Head of caudate nucleus (tissue), 42 donors: ENCODE data around the gene SACS.
"Not testable (repeated sequence)": the region's sequence is repeated elsewhere in the genome, so short reads cannot be mapped to it uniquely, and the experiment has no call there.

Experiments used
- DNase-seq, 42 donors: peaks; one replicate each; pipeline versions ENCODE4 v3.0.0 to v3.0.0-alpha.2; 2020 to 2021; ENCODE audit warnings: mixed read lengths in 7 of 42
- intact Hi-C: fragments of 100-400 bp; cut with DNase I; formaldehyde crosslinking; loops from one replicate; pipeline ENCODE4 v1.15.0; 2022

SACS gene

DNA sequence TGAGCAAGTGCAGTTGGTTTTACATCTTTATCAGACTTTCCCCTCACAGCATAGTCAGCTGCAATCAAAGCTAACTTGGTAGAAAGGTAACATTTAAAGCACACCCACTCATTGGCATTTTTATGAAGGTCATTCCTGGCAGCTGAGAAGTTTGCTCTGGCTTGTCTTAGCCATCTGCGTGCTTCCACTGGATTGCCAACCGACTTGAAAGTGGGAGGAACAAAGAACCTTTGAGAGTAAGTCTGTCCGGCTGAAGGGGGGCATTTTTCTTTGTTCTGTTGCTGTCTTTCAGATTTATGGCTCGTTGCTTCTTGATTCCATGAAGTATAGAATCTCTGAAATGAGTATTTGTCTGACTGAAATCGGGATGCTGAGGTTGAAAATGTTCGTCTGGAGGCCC, 103.1 kb downstream of the SACS start:
- DNase-seq: peak in 10 of 42 donors; percentile 16 to 52 (median 32)
- intact Hi-C loops: no loop called here

DNA sequence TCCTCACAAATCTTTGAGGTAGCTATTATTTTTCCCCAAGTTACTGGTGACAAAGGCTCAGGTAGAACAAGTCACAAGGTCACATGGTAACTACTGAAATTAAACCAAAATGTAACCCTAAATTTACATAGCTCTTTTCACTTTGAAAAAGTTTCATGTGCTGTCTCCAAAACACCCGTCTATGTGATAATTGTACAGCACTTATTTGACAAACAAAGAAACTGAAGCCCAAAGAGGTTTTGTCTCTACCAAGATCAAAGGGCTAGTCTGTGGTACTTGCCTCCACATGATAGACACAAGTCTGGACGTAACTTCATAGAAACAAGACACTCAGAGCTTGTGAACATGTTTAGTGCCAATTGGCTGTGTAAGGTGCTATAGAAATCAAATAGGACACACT, 108.3 kb downstream of the SACS start:
- intact Hi-C loops: no loop called here
- no peak for DNase-seq

DNA sequence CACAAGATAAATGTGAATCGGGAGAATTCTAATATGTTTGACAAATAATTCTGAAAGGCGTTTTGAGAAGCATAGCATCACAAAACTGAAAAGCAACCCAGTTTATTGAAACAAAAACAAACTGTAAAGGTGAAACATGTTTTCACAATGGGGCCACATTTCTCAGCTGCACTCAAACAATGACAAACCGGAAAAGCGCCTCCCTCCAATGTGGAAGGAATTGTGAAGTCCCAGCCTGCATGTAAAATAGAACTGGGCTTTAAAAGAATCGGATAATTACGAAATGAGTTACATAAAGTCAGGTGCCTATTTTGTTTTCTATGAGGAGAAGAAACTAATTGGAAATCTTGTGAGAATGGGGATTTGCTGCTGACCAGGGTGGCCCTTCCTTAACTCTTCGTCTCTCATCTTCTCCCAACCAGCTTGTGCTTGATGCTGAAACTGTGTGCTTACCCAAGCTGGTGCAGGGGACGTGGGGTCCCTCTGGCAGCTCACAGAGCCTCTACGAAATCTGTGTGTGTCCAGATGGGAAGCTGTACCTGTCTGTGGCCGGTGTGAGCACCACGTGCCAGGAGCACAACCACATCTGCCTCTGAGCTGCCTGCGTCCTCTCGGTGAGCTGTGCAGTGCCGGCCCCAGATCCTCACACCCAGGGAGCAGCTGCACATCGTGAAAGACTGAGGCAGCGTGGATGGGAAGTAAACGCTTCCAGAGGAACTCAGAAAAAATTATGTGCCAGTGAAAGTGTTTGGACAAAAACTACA, 109.4 kb downstream of the SACS start:
- intact Hi-C loops: no loop called here
- DNase-seq: peak in 17 of 42 donors; percentile 14 to 55 (median 24)

DNA sequence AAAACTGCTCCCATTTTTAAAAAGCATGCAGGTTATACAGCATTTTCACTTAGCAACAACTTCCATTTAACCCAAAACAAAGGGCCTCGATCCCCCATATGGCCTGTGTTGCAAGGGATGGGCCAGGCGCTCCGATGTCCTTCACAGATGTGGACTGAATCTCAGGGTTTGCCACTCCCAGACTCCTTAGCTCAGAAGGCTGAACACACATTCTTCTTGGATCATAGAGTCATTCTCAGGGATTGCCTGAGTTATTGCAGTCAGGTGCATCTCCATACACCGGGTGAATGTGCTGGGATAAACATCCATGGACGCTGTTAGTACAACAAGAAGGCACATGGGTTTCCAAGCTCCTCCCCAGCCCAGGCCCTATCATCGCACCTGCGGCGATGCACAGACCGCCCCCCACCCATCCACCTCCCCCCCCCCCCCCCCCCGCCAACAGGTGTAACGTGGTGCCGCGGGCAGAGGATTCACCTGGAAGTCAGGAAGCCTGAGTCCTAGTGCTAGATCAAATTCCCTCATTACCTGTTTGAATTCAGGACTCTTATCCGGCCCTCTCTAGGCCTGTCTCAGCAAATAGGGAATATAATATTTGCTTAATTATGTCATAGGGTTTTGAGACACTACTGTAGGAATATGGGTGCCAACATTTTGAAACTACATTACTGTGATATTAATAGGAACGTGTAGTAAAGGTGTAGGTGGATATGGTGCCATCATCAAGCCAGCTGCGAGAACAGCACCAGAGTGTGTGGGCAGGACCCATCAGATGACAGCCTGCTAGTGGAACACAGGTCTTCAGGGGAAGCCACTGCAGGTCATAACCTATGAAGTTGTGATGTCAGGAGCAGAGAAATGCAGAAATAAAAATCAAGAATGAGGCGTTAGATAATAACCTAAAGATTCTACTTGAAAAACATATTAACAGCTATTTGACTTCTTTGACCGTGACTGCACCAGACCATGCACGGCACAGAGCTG, 110.9 kb downstream of the SACS start:
- peak; percentile 37 to 94 (median 71) for DNase-seq
- intact Hi-C loops: no loop called here

DNA sequence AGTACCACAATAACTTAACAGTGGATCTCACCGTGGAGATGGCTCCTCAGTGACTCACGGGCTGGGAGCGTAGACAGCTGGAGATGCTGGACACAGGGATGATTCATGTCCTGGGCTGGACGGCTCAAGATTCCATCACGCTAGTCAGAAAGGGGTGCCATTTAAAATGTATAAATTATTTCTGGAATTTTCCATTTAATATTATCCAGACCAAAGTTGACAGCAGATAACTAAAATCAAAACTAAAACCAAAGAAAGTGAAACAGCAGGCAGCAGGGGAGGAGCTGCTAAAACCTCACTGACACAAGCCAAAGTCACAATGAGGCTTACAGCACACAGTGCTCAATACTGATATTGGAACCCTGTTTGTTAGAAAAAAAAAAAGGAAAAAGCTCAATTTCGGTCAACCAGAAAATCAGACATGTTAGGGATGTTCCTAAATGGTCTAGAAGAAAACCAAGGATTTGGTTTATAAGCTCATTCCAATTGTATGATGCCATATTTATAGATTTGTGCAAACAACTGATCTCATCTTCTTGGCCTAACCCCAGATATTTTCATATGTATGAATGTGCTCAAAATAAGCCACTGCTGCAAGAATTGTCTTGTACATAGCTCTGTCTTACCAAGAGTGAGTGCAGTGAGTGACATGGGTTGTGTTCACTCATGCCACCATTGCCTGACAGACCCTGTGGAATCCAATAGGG, 111.8 kb downstream of the SACS start:
- DNase-seq: peak in 2 of 42 donors; percentile 12 to 55
- intact Hi-C loops: no loop called here

DNA sequence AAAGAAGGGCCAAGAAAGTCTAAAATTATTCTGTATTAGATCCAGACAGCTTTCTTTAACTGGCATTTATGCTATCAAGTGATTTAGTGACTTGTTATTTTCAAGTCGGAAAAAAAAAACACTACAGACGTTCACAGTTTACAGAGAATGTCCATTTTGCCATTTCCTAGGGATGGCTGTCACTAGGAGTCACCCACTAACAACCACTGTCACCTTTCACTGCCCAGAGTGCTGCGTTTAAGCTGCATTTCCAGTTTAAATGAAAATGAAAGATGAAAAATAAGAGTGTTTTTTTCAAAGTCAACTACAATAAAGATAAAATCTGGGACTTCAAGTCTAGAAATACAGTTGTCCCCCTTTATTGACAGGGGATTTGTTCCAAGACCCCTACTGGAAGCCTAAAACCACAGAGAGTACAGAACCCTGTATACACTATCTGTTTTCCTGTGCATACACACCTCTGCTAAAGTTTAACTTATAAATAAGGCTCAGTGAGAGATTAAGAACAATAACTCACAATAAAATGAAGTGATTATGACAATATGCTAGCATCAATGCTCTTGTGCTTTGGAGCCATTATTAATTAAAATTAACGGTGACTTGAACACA, 112.5 kb downstream of the SACS start:
- intact Hi-C loops: no loop called here
- no peak for DNase-seq

DNA sequence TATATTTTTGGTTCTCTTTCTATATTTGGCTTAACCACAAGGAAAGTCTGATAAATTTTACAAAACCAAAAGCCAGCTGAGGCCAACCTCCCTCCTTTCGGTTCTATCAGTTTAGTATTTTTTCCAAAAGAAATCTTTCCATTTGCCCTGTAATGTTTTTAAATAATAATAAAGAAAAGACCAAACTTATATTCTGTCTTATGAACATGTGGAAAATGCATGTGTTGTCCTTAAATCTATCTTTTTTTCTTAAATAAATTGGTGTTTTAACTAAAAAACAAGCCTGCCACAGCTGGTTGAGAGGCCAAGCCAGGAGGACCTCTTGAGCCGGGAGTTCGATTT, 113.6 kb downstream of the SACS start:
- no peak for DNase-seq
- intact Hi-C loops: no loop called here

DNA sequence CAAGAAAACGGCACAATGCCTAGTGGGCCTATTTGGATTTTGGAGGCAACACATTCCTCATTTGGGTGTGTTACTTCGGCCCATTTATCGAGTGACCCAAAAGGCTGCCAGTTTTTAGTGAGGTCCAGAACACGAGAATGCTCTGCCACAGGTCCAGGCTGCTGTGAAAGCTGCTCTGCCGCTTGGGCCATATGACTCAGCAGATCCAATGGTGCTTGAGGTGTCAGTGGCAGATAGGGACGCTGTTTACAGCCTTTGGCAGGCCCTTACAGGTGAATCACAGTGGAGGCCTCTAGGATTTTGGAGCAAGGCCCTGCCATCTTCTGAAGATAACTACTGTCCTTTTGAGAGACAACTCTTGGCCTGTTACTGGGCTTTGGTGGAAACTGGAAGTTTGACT, 118.7 kb downstream of the SACS start:
- intact Hi-C loops: not testable (repeated sequence)

DNA sequence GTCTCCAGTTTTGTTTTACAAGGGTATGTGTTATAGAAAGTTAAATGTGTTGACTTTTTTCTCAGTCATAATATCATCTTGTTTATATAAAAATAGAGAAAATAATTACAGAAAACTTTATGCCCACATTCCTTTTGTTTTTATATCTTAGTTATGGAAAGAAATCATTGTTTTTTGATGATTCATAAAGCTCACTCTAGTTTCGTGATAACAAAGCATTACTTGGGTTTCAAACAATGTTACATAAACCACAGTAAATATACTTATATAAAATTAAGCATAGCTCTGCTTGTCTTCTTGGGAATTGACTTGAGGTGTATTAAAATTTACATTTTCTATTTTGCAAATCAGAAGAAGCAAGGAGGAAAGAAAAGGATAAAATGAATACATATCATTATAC, 140.9 kb downstream of the SACS start:
- intact Hi-C loops: no loop called here
- no peak for DNase-seq

More for the DNA sequence above, 118.7 kb downstream of the SACS start:
- not testable (repeated sequence) for DNase-seq

DNA sequence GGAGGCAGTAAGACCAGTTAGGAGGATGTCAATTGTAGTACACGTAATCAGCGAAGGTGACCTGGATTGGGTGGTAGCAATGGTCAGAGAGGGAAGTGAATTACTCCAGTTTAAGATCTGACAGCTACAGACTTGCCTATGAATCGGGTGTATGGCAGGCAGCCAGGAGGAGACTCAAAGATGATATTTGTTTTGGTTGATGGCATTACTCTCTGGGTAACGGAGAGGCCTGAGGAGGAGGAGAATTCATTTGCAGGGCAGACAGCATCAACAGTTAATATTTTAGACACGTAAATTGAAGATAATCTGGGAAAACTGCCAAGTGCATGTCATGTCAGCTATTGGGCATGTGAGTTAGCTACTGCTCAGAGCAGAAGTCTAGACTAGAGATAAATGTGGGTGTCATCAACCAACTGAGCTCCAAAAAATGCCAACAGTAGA, 143.6 kb downstream of the SACS start:
- intact Hi-C loops: no loop called here
- DNase-seq: peak in 21 of 42 donors; percentile 4 to 69 (median 17)

DNA sequence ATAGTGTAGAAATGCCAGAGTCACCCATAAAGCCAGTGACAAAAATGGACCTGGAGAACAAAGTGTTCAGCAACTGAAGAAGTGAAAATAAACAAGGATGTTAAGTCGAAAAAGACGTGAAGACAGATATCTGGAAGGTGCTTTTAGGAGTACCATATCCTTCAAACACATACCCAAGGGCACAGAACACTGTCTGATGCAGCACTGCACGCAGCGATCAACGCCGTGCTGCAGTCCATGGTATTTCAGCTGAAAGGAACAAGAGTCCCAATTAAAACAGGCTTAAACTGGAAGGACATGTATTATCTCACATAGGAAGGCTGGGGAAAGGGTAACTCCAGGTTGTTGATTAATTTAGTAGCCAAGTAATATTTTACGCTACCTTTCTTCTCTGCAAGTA, 144.5 kb downstream of the SACS start:
- intact Hi-C loops: no loop called here
- no peak for DNase-seq

DNA sequence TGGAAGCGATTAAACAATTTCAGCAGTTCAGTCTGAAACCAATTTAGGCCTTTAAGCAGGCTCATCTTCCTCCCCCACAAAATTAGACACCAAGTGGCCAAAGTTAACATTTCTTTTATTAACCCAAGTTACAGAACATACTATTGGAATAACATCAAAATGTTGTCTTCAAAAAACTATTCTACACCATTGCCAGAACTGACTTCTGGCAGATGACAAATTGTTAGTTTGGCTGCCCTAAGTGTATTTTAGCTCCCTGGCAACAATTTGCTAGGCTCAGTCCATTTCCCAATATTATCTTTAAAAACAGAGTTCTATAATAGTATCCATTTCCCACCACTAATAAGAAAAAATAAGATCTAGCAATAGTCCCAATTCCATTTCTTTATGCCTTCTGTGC, 144.9 kb downstream of the SACS start:
- intact Hi-C loops: no loop called here
- no peak for DNase-seq

DNA sequence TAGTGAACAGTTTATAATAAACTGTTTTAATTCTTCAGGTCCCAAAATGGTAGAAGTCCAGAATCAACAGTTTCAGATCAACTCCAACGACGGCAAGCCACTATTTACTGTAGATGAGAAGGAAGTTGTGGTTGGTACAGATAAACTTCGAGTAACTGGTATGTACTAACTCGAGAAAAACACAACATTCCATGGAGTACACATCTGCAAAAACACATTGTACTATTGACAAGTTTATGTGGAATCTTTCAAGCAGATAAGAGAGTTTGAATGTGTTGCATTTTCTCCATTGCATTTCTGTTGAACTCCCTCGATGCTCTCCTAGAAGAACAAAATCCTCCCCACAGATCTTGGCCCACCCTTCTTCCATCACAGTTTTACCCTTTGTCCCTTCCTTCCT, 154.2 kb downstream of the SACS start:
- intact Hi-C loops: no loop called here
- DNase-seq: no peak
